Stimulated activated naive CD4-positive, alpha-beta T cell treated with Interleukin-2 at 50 U/mL for 16 hours (primary cell): ENCODE measurements around the gene GRIK1.
"Not testable (repeated sequence)": the region's sequence is repeated elsewhere in the genome, so short reads cannot be mapped to it uniquely, and the experiment has no call there.

Source experiments
- DNase-seq: peaks from one replicate; lab custom pipeline; 2025; lab: John Stamatoyannopoulos, UW

Gene GRIK1

GRCh38 chr21:29939924-29940275, at the start of gene GRIK1:
GRIK1 (minus strand) TSS chr21:29939996.
- DNase-seq = no peak

DNA sequence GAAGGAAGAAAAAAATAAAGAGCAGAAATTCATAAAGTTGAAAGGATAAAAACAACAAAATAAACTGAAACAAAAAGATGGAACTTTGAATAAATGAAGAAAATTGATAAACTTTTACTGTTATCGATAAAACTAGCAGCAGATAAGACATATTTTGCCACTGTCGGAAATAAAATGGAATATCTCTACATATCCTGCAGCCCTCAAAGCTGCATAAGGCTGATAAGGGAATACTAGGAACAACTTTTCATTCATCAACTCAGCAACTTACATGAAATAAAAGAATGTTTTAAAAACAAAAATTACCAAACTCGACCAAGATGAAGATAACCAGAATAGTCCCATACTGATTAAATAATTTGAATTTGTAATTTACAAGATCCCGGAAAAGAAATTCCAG, 48.0 kb upstream of the GRIK1 start:
- no peak for DNase-seq

GRCh38 chr21:29985866-29986265, 46.1 kb upstream of the GRIK1 start:
- DNase-seq = no peak

DNA sequence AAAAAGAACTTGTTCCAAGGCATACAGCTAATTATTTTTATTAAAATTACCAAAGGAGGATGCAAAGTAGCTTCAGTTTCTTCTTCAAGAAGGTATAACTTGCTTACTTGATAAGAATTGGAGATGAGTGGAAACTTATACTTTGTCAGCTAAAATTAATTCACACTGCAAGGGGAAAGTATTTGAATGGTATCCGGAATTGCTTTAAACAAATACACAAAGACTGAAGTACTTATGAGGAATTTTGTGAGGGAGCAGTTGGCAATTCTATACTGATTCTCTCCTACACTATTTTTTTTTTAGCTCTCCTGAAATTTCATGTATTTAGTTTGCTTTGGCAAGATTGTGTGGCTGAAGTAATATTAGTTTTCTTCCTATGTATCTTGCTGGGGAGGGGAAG, 39.2 kb upstream of the GRIK1 start:
- no peak for DNase-seq

DNA sequence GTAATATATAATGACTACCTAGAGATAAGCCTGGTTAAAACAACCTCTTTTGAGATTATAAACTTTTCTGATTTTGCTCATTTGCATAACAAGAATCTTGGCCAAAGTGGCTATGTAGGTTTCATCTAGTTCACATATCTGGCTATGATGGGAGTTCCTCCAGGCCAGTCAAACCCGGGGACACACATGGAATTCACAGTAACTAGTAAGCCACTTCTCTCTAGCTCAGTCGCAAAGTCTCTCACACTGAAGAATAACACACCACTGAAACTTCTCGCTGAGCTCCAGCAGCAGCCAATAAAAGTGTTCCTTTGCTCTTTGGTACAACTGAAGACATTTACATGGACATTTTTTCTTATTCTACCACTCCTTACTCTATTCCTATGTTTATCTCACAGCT, 36.0 kb upstream of the GRIK1 start:
- no peak for DNase-seq

GRCh38 chr21:29973258-29973657, 33.5 kb upstream of the GRIK1 start:
- DNase-seq = no peak

DNA sequence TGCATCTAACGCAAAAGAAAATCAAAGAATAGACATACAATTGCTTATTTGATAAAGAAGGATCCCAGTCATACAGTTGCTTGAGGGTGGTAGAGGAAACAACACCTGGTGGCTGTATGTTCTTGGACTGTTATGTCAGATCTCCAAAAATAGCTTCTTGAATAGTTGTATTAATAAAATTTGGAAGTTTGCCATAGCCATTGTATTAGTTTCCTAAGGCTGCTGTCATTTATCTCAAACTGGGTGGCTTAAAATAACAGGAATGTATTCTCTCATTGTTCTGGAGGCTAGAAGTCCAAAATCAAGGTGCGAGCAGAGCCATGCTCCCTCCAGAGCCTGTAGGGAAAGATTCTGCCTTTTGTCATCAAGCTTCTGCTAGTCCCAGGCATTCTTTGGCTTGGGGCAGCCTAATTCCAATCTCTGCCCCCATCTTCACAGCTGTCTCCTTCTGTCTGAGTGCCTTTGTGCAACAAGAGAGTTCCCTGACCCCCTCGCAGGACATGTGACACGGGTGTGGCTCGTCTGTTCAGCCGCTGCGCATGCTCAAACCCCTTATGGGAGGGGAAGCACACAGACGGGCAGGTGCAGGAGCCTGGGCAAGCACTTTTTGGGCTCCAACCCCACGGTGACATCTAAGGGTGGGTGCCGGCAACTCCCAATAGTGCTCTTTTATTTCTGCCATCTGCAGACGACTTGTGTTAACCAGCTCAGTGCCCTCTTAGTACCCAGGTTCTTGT, 21.7 kb upstream of the GRIK1 start:
- DNase-seq = no peak

DNA sequence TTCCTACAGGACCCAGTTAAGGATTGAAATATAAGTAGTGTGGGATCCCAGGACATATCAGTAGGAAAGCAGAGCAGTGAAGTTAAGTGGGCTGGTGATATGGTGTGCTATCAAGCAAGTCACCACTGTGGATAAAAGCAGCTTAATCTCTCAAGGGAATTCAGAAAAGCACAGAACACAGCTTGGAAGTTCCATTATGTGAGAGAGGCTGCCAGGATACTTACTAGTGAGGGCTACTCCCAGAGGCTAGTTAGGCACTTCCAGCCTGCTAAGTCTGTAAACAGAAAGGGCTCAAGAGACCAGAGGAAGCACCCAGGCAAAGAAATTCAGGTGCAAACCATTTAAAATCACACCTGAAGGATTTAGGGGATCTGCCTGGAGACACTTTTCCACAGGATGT, 18.8 kb upstream of the GRIK1 start:
- DNase-seq = no peak

DNA sequence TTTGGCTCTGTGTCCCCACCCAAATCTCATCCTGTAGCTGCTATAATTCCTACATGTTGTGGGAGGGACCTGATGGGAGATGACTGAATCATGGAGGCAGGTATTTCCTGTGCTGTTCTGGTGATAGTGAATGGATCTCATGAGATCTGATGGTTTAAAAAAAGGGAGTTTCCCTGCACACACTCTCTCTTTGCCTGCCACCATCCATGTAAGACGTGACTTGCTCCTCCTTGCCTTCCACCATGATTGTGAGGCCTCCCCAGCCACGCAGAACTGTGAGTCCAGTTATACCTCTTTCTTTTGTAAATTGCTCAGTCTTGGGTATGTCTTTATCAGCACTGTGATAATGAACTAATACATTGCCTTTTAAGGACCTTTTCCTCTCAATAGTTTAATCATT, 18.2 kb upstream of the GRIK1 start:
- not testable (repeated sequence) for DNase-seq

DNA sequence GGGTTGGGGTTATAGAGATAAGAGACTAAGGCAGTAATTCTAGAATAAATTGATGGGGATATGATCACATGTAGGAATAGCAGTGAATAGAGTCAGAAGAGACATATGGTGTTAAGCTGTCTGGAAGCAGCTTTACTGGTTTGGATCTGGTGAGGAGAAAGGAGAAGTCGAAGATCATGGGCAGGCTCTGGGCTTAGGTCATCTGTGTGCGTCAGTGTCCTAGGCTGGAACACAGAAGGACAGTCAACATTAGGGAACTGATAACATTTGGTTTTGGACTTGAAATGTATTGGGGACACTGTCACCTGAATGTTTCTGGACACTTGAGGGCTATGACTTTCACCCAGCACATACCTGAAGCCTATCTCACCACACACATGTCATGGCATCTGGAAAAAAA, 13.9 kb upstream of the GRIK1 start:
- no peak for DNase-seq

DNA sequence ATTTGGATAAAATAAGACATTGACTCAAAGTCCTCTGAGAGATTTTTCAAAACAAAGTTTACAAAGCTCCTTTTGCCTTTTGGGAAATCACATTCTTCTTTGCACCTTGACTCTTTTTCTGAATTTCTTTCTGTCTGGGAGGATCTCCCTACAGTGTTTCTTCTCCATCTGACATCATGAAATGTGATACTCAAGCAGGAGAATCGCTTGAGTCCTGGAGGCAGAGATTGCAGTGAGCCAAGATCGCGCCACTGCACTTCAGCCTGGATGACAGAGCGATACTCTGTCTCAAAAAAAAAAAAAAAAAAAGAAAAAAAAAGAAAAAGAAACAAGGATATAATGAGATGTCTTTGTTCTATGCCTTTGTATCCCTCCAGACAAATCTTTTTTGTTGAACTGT, 13.3 kb upstream of the GRIK1 start:
- no peak for DNase-seq

GRCh38 chr21:29951911-29952310, 12.1 kb upstream of the GRIK1 start:
- no peak for DNase-seq

DNA sequence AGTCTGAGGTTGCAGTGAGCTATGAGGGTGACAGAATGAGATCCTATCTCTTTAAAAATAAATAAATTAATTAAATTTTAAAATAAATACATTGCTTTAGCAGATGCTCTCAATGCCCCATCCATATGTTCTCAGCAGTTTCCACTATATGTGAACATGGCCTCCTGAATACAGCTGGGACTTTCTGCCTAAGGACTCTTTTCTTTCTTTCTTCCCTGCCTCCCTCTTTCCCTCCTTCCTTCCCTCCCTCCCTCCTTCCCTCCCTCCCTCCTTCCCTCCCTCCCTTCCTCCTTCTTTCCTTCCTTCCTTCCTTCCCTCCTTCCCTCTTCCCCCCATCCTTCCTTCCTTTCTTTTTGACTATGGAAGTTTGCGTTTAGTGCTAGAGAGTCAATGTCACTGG, 10.2 kb upstream of the GRIK1 start:
- no peak for DNase-seq

- DNase-seq = no peak
Measured at GRCh38 chr21:29947119-29947518, 7.3 kb upstream of the GRIK1 start.

- DNase-seq = no peak
Measured at GRCh38 chr21:29943885-29944284, 4.1 kb upstream of the GRIK1 start.

- DNase-seq = no peak
Measured at GRCh38 chr21:29942034-29942433, 2.2 kb upstream of the GRIK1 start.

- DNase-seq = no peak
Measured at GRCh38 chr21:29940991-29941390, 1.2 kb upstream of the GRIK1 start.

- DNase-seq = no peak
Measured at GRCh38 chr21:29940361-29940760, 565 bp upstream of the GRIK1 start.

DNA sequence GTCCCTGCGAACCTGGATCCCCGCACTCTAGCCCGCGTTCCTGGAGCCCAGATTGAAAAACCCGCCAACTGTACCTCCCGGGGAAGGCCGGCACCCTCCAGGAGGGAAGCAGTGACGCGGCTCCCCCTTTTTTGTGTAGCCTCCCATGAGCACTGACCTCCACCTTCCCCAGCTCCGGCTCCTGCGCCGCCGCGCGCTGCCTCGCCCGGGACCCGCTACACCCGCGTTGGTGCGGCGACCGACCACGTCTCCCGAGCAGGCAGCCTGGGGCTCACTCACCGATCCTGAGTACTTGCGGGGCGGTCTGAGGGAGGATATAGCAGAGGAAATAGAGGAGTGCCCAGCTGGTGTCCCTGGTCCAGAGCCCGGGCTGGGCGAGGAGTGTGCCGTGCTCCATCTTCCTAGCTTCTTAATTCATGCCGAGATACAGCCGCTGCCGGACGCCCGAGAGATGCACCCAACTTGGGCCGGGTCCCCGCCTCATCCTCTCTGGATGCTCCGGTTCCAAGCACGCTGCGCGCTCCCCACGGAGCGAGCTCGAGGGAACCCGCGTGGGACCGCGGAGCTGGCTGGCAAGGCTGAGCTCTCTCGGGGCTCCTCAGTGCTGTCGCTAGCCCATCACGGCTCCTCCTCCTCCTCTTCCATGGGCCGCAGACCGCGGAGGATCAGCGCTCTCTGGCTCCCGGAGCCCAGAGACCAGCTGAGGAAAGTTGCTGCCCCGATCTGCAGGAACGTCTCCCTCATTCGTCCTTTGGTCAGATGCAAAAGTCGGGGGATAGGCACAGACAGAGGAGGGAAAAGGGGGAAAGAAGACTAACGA, 482 bp downstream of the GRIK1 start:
- DNase-seq = no peak

GRCh38 chr21:29938776-29939103, 1.1 kb downstream of the GRIK1 start:
- DNase-seq = no peak

- DNase-seq = no peak
Measured at GRCh38 chr21:29933088-29933487, 6.7 kb downstream of the GRIK1 start.

DNA sequence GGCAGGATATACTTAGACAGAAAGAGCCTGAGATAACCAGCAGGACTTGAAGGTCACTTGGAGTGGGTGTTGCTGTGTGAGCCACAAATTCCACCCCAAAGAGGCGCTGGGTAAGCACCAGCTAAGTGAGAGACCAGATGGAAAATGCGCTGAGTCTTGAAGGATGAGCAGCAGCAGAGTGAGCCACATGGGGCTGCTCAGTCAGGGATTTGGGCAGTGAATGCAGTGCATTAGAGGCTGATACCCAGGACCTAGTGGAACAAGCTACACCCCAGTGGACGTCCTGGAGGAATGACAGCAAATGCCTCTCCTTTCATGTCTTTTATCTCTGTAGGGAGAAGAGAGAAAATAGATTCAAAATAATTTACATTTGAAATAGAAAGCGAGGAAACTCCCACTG, 11.3 kb downstream of the GRIK1 start:
- no peak for DNase-seq

DNA sequence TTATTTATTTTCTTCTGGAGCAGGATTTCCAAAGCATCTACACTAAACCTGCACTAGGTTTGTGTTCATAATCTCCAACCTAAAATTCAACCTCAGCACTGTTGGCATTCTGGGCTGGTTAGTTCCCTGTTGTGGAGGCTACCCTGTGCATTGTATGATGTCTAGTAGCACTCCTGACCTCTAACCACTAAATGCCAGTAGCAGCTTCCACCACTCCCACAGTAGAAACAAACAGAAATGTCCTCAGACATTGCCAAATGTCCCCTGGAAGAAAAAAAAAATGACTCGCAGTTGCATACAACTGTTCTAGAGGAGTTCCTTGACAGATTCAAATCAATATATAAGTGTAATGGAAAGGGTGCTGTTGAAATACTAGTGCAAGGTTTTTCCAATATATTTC, 18.9 kb downstream of the GRIK1 start:
- DNase-seq = no peak

GRCh38 chr21:29914326-29914725, 25.5 kb downstream of the GRIK1 start:
- DNase-seq = no peak
